Measurements from ENCODE around the gene ARHGAP32.

Gene ARHGAP32
- total RNA-seq, result 1.4 to 9.5 (median 4.7) reads per million in 9 experiments

DNA sequence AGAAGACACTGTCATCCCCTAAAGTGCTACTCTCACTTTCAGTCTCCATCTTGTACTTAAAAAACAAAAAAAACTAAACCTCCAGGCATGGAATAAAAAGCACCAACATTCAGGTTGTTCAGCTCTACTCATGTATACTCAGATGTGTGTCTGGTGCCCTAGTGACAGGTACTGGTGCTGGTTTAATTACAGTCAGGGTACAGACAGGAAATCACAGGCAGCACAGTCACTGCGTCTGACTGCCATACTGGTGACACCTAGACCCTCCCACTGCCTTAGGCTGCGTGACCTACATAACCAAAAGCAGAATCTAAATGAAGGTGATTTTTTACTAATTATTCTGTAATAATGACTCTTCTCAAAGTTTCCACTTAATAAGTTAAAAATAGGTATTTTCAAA lies at the start of gene ARHGAP32:
Gene ARHGAP32, minus strand, starts transcription at position 176 of the 400 bp plus-strand sequence. Its CDS starts 127 bp downstream, at position 49.
- H3K36me3 Mint-ChIP-seq (ENCODE audit: insufficient read depth), result no peaks in the 10 kb centered on the region
- H3K4me1 Mint-ChIP-seq (ENCODE audit: low read depth in 2 of 2), result no peaks in the 10 kb centered on the region
- DNase-seq, result peak in 1 of 3 experiments; percentile 15
- no peak within 1 kb of the TSS for H3K4me3 Mint-ChIP-seq
- H3K27ac Mint-ChIP-seq, result no peak within 1 kb of the TSS
- H3K9me3 Mint-ChIP-seq, result peaks cover 0 to 3% of the 10 kb centered on the region in 2 donors
- H3K27me3 Mint-ChIP-seq, result peaks cover 0 to 4% of the 10 kb centered on the region in 2 donors
- ATAC-seq (replicated peaks), result peak; percentile 99

DNA sequence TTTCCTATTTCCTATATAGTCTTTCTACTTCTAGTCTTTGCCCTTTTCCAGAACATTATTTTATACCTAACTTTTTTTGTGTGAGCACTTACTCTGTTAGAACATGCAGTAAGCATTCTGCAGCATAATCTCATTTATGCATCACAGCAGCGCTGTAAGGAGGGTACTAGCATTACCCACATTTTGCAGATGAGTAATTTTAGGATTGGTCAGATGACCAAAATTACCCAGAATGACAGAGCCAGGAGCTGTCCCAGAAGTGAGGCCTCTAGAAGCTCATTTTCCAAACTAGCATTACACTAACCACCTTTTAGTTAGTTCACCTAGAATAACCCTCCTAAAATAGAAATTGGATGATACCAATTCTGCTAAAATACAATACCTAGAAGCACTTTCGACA lies 47.1 kb upstream of the ARHGAP32 start:
- Mint-ChIP-seq H3K27ac (no peak overlapping the region), H3K4me3 (no peak overlapping the region), H3K27me3 (no peaks in the 10 kb centered on the region), H3K36me3 (ENCODE audit: insufficient read depth) (no peaks in the 10 kb centered on the region), H3K4me1 (ENCODE audit: low read depth in 2 of 2) (no peaks in the 10 kb centered on the region), H3K9me3 (peaks cover 0 to 3% of the 10 kb centered on the region in 2 donors)
- ATAC-seq (replicated peaks), result no peak
- DNase-seq, result no peak

DNA sequence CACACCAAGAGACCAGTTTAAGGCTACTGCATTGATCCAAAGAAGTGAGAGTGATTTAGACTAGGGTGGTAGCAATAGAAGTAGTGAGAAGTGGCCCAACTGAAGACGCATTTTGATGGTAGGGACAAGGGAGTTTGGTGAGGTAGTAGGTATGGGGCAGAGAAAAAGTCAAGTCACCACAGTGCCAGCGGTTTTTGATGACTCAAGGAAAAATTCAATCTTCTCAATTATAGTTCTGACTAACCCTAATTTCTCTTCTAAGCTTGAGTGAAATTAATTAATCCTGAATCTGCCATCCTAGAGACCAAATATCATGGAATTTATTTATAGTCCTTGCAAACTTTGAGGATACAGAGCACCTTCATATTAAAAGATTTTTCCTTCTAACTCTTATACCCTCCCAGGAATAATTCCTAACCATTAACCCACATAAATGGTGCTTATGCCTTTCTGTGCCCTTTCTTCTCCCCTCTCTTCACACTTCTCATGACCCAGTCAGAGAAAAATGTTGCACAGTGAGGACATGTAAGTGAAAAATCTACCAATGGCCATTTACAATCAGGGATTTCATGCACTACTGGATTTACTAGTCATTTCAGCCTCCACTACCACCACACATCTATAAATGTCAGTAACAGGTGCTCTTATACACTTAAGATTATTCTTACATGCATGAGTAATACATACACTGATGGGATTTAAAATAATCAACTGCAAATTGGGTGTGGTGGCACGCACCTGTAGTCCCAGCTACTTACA lies 45.9 kb upstream of the ARHGAP32 start:
- no peak for DNase-seq
- no peak for ATAC-seq (replicated peaks)
- H3K36me3 Mint-ChIP-seq (ENCODE audit: insufficient read depth), result no peaks in the 10 kb centered on the region
- H3K27me3 Mint-ChIP-seq, result no peaks in the 10 kb centered on the region
- no peak overlapping the region for H3K4me3 Mint-ChIP-seq
- peaks cover 0 to 3% of the 10 kb centered on the region in 2 donors for H3K9me3 Mint-ChIP-seq
- no peaks in the 10 kb centered on the region for H3K4me1 Mint-ChIP-seq (ENCODE audit: low read depth in 2 of 2)
- H3K27ac Mint-ChIP-seq, result no peak overlapping the region

DNA sequence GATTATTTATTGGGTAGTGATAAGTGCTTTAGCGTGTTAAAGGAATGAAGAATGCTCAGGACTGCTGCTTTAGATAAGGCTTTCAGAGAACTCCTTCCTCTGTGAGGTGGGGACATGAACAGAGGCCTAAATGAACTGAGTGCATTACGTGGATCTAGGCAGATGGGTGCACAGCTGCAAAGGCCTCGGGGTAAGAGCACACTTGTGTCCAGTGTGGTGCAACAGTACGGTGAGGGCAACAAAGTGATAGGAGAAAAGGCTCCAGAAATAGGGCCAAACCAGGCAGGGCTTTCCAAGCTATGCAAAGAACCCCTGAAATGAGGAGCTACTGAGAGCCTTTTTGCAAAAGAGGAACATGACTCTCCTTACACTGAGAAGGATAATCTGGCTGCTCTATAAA lies 45.3 kb upstream of the ARHGAP32 start:
- DNase-seq (no peak), ATAC-seq (replicated peaks) (no peak)
- Mint-ChIP-seq H3K27me3 (no peaks in the 10 kb centered on the region), H3K9me3 (no peaks in the 10 kb centered on the region), H3K27ac (no peak overlapping the region), H3K36me3 (ENCODE audit: insufficient read depth) (no peaks in the 10 kb centered on the region), H3K4me1 (ENCODE audit: low read depth in 2 of 2) (no peaks in the 10 kb centered on the region), H3K4me3 (no peak overlapping the region)

DNA sequence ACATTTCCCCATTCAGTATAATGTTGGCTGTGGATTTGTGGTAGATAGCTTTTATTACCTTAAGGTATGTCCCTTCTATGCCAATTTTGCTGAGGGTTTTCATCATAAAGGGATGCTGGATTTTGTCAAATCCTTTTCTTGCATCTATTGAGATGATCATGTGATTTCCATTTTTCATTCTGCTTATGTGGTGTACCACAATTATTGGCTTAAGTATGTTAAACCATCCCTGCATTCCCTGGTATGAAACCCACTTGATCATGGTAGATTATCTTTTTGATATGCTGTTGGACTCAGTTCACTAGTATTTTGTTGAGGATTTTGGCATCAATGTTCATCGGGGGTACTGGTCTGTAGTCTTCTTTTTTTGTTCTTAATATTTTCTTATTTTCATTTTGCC lies 44.7 kb upstream of the ARHGAP32 start:
- DNase-seq (no peak), ATAC-seq (replicated peaks) (no peak)
- no peaks in the 10 kb centered on the region for H3K9me3 Mint-ChIP-seq
- H3K4me1 Mint-ChIP-seq (ENCODE audit: low read depth in 2 of 2), result no peaks in the 10 kb centered on the region
- no peak overlapping the region for H3K4me3 Mint-ChIP-seq
- H3K27me3 Mint-ChIP-seq, result no peaks in the 10 kb centered on the region
- no peak overlapping the region for H3K27ac Mint-ChIP-seq
- no peaks in the 10 kb centered on the region for H3K36me3 Mint-ChIP-seq (ENCODE audit: insufficient read depth)

DNA sequence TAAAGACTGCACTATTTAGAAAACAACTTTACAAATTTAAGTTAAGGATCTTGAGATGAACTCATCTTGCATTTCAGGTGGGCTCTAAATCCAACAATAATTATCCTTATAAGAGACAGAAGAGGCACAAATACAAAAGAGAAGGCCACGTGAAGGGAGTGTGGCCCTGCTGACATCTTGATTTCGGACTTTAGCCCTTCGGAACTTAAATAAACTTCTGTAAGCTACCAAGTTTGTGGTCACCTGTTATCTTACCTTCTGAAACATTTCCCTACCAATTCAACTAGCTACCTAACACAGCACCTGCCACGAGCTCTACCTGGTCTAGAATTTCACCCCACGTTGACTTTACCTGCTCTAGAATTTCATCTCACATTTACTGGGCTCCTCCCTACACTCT lies 42.9 kb upstream of the ARHGAP32 start:
- no peak for ATAC-seq (replicated peaks)
- no peak for DNase-seq
- Mint-ChIP-seq H3K27ac (no peak overlapping the region), H3K36me3 (ENCODE audit: insufficient read depth) (no peaks in the 10 kb centered on the region), H3K9me3 (no peaks in the 10 kb centered on the region), H3K27me3 (no peaks in the 10 kb centered on the region), H3K4me3 (no peak overlapping the region), H3K4me1 (ENCODE audit: low read depth in 2 of 2) (no peaks in the 10 kb centered on the region)

DNA sequence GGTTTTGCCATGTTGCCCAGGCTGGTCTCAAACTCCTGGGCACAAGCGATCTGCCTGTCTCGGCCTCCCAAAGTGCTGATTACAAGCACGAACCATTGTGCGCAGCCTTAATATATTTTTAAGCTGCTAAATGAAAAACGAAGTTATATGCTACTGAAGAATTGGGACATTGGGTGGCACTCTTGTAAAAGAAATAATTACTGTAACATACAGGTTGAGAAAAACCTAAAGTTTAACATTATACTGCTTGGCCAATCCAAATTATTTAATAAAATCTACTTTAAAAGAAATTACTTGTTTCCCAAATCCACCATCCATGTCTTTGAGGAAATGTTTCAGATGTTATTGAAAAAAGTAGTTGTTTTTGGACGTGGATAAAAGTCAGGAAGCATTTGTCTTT lies 37.9 kb upstream of the ARHGAP32 start:
- Mint-ChIP-seq H3K27ac (no peak overlapping the region), H3K27me3 (no peaks in the 10 kb centered on the region), H3K4me3 (no peak overlapping the region), H3K36me3 (ENCODE audit: insufficient read depth) (peaks cover 3% of the 10 kb centered on the region), H3K9me3 (peaks cover 8 to 16% of the 10 kb centered on the region in 2 donors), H3K4me1 (ENCODE audit: low read depth in 2 of 2) (no peaks in the 10 kb centered on the region)
- ATAC-seq (replicated peaks), result no peak
- no peak for DNase-seq

DNA sequence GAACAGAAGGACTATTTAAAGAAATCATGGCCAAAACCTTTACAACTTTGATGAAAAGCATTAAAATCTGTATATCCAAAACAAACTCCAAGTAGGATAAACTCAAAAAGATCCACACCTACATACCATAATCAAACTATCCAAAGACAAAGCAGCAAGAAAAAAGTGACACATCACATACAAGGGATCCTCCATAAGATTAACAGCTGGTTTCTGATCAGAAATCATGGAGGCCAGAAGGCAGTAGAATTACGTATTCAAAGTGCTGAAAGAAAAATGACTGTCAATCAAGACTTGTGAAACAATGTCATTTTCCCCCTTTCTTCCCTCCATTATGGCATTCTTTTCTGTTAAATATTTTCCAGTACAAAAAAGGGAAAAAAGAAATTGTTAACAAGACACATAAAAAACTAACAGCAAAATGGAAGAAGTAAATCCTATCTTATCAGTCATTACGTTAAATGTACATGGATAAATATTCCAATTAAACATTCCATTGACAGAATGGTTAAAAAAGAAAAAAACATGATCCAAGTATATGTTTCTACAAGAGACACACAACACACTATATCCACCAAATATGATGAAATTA lies 34.2 kb upstream of the ARHGAP32 start:
- DNase-seq (no peak), ATAC-seq (replicated peaks) (no peak)
- Mint-ChIP-seq H3K27me3 (no peaks in the 10 kb centered on the region), H3K4me3 (no peak overlapping the region), H3K9me3 (peaks cover 10 to 16% of the 10 kb centered on the region in 2 donors), H3K36me3 (ENCODE audit: insufficient read depth) (peaks cover 3% of the 10 kb centered on the region), H3K27ac (no peak overlapping the region), H3K4me1 (ENCODE audit: low read depth in 2 of 2) (no peaks in the 10 kb centered on the region)

DNA sequence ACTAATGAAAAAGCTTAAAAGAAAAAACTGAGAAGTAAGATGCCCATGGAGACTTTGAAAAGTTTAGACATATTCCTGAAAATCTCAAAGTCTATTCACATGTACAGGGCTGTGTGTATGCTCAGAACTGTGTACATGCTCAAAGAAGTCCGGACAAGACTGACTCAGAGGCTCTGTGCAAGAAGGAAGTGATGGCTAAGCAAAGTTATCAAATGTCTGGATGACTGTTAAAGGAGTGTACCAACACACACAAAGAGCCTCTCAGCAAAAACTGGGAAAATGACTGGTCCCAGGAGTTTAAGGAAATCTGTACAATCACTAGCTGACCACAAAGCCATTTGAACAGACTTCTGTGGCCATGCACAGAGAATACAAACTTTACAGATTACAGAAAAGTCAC lies 33.1 kb upstream of the ARHGAP32 start:
- peaks cover 3% of the 10 kb centered on the region for H3K36me3 Mint-ChIP-seq (ENCODE audit: insufficient read depth)
- H3K27me3 Mint-ChIP-seq, result no peaks in the 10 kb centered on the region
- H3K27ac Mint-ChIP-seq, result no peak overlapping the region
- ATAC-seq (replicated peaks) (no peak), DNase-seq (no peak)
- H3K4me3 Mint-ChIP-seq, result no peak overlapping the region
- H3K4me1 Mint-ChIP-seq (ENCODE audit: low read depth in 2 of 2), result no peaks in the 10 kb centered on the region
- peaks cover 10 to 16% of the 10 kb centered on the region in 2 donors for H3K9me3 Mint-ChIP-seq

DNA sequence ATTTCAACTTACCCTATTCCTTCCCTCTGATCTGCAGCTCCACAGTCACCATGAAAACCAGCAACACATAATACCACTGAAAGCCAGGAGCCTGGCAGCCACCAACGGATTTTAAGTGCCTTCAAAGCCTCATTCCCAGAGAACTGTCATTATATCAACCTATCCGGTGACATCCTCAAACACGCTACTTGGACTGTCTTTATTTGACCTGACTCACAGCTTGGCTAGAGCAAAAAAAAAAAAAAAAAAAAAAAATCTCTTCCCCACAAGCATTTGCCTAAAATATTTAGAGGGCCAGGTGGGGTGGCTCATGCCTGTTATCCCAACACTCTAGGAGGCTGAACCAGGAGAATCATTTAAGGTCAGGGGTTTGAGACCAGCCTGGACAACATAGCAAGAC lies 32.4 kb upstream of the ARHGAP32 start:
- DNase-seq, result no peak
- Mint-ChIP-seq H3K9me3 (peaks cover 10 to 16% of the 10 kb centered on the region in 2 donors), H3K27ac (no peak overlapping the region), H3K4me3 (no peak overlapping the region), H3K4me1 (ENCODE audit: low read depth in 2 of 2) (no peaks in the 10 kb centered on the region), H3K36me3 (ENCODE audit: insufficient read depth) (peaks cover 3% of the 10 kb centered on the region), H3K27me3 (no peaks in the 10 kb centered on the region)
- ATAC-seq (replicated peaks), result no peak

DNA sequence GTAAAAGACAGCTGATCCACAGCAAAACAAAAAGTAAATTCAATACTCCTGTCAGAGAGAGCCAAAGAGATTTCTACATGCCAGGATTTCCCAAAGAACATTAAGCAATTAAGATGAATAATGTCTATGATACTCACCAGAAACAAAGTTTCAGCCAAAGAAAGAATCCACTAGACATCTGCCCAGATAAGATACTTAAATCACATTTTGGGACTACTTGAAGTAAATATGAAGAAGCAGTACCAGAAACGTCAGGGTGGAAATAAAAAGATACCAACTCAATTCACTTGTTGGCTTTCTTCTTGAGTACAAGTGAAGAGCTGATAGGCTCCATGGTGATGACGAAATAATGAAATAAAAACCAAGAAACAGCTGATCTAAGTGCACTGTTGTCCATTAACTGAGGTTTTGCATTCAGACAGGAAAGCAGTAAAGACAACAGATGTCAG lies 31.6 kb upstream of the ARHGAP32 start:
- DNase-seq, result no peak
- H3K27ac Mint-ChIP-seq, result no peak overlapping the region
- no peaks in the 10 kb centered on the region for H3K4me1 Mint-ChIP-seq (ENCODE audit: low read depth in 2 of 2)
- peaks cover 10 to 16% of the 10 kb centered on the region in 2 donors for H3K9me3 Mint-ChIP-seq
- H3K36me3 Mint-ChIP-seq (ENCODE audit: insufficient read depth), result peaks cover 3% of the 10 kb centered on the region
- ATAC-seq (replicated peaks), result no peak
- no peak overlapping the region for H3K4me3 Mint-ChIP-seq
- H3K27me3 Mint-ChIP-seq, result no peaks in the 10 kb centered on the region

DNA sequence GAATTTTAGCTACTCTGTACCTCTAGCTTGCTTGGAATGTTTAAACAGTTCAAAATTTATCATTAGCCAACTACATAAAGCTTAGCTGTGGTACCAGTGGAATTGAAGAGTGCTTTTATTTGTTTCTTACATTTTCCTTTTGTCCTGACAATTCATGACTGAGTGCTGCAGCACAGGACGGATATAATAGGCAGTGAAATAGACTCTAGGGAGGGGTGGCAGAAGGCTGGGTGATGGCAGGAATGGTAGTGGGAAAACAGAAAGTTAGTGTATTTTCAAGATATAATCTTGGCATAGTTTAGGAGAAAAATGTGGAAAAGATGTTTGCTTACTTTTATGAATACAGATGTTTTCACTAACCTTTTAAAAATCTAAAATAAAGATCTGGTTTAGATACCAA lies 31.1 kb upstream of the ARHGAP32 start:
- H3K9me3 Mint-ChIP-seq, result peaks cover 9 to 16% of the 10 kb centered on the region in 2 donors
- H3K4me3 Mint-ChIP-seq, result no peak overlapping the region
- H3K4me1 Mint-ChIP-seq (ENCODE audit: low read depth in 2 of 2), result no peaks in the 10 kb centered on the region
- DNase-seq, result no peak
- ATAC-seq (replicated peaks), result no peak
- no peak overlapping the region for H3K27ac Mint-ChIP-seq
- H3K36me3 Mint-ChIP-seq (ENCODE audit: insufficient read depth), result peaks cover 3% of the 10 kb centered on the region
- H3K27me3 Mint-ChIP-seq, result no peaks in the 10 kb centered on the region

DNA sequence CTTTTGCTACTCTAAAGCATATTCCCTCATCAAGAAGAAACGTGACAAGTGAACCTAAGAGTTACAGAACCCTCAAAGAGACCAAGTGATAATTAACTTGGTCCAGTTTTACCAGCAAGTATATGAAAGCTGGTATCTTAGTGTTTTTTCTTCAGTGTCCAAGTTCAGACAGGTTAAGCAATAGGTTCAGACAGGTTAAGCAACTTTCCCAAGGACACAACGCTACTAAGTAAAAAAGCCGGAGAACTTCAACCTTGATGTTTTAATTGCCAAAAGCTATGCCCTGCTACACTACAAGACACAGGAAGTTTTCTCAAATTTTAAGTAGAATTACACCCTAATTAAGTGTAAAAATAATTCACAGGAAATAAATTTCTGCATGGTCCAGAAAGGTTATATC lies 30.0 kb upstream of the ARHGAP32 start:
- H3K9me3 Mint-ChIP-seq, result peaks cover 9 to 16% of the 10 kb centered on the region in 2 donors
- H3K36me3 Mint-ChIP-seq (ENCODE audit: insufficient read depth), result peaks cover 3% of the 10 kb centered on the region
- no peak for ATAC-seq (replicated peaks)
- no peaks in the 10 kb centered on the region for H3K27me3 Mint-ChIP-seq
- no peak overlapping the region for H3K4me3 Mint-ChIP-seq
- no peak overlapping the region for H3K27ac Mint-ChIP-seq
- H3K4me1 Mint-ChIP-seq (ENCODE audit: low read depth in 2 of 2), result no peaks in the 10 kb centered on the region
- DNase-seq, result no peak
